Vagina (tissue), 2 donors: ENCODE results near the gene ASB13.

Source experiments
- CTCF ChIP-seq, 3 experiments: fragments of 450-650 bp in 2 of 3; fragments of 200-600 bp in 1 of 3; sonication (generic) in 1 of 3; IDR thresholded peaks; one replicate each; pipeline ENCODE4 v1.5.1; 2017 to 2019; ENCODE audit warnings: antibody characterized with exemption in 3 of 3, mild to moderate bottlenecking in 2 of 3, moderate library complexity in 2 of 3
- POLR2A ChIP-seq, 2 donors: fragments of 450-650 bp; IDR thresholded peaks; one replicate each; pipeline ENCODE4 v1.6.1; 2017; ENCODE audit warnings: antibody characterized with exemption in 2 of 2, mild to moderate bottlenecking in 2 of 2, moderate library complexity in 2 of 2
- POLR2AphosphoS5 ChIP-seq, 2 donors: sonication (generic); formaldehyde crosslinking; IDR thresholded peaks; one replicate each; pipeline ENCODE4 v1.9.0; 2017; ENCODE audit warnings: antibody characterized with exemption in 2 of 2, mild to moderate bottlenecking in 2 of 2, low read depth in 1 of 2; ENCODE audit not compliant: insufficient read depth in 1 of 2

- no peak for TF ChIP-seq CTCF (IDR thresholded peaks at IDR 0.05)
- no peak for TF ChIP-seq POLR2A (IDR thresholded peaks at IDR 0.05)
- TF ChIP-seq POLR2AphosphoS5 (IDR thresholded peaks at IDR 0.05; ENCODE audit: insufficient read depth in 1 of 2, low read depth in 1 of 2), result no peak
These were observed 24.9 kb downstream of the ASB13 start for GRCh38 chr10:5641501-5641900.
